ENCODE measurements around the gene DLGAP4.

DLGAP4 gene

GRCh38 chr20:36547186-36548005, 241.3 kb downstream of the DLGAP4 start:
- no peaks in the 10 kb centered on the region for H3K27me3 ChIP-seq
- H3K36me3 ChIP-seq = peaks cover 48 to 58% (median 51%) of the 10 kb centered on the region in 3 donors
- peak overlapping the region in 1 of 2 donors; percentile 85 for H3K4me3 ChIP-seq
- no peaks in the 10 kb centered on the region for H3K9me3 ChIP-seq
- intact Hi-C loops (cut with DNase I; ENCODE audit: low total_unique reads) = no loop called here
- peaks cover 0 to 80% (median 59%) of the 10 kb centered on the region in 4 donors for H3K4me1 ChIP-seq
- peak in 1 of 2 donors; percentile 68 for DNase-seq
- H3K27ac ChIP-seq = peak overlapping the region; percentile 97 to 99
- no peak for TF ChIP-seq CTCF (IDR thresholded peaks at IDR 0.05)

GRCh38 chr20:36548006-36548315, 241.8 kb downstream of the DLGAP4 start:
- H3K27ac ChIP-seq = peak overlapping the region; percentile 97 to 99
- H3K4me3 ChIP-seq = peak overlapping the region in 1 of 2 donors; percentile 85
- H3K36me3 ChIP-seq = peaks cover 48 to 54% (median 48%) of the 10 kb centered on the region in 3 donors
- intact Hi-C loops (cut with DNase I; ENCODE audit: low total_unique reads) = no loop called here
- H3K9me3 ChIP-seq = no peaks in the 10 kb centered on the region
- TF ChIP-seq CTCF (IDR thresholded peaks at IDR 0.05) = peak; percentile 9 to 17
- H3K4me1 ChIP-seq = peaks cover 0 to 80% (median 57%) of the 10 kb centered on the region in 4 donors
- H3K27me3 ChIP-seq = no peaks in the 10 kb centered on the region
- DNase-seq = peak in 1 of 2 donors; percentile 70

- intact Hi-C loops (cut with DNase I; ENCODE audit: low total_unique reads) = no loop called here
- H3K4me3 ChIP-seq = no peak overlapping the region
- peak in 1 of 2 donors; percentile 72 for DNase-seq
- peaks cover 0 to 73% (median 52%) of the 10 kb centered on the region in 4 donors for H3K4me1 ChIP-seq
- no peak for TF ChIP-seq CTCF (IDR thresholded peaks at IDR 0.05)
- peaks cover 48 to 54% (median 48%) of the 10 kb centered on the region in 3 donors for H3K36me3 ChIP-seq
- no peaks in the 10 kb centered on the region for H3K9me3 ChIP-seq
- no peaks in the 10 kb centered on the region for H3K27me3 ChIP-seq
- H3K27ac ChIP-seq = peak overlapping the region; percentile 34 to 99
These were observed 242.8 kb downstream of the DLGAP4 start for GRCh38 chr20:36548704-36549627.

- intact Hi-C loops (cut with DNase I; ENCODE audit: low total_unique reads) = no loop called here
- Histone ChIP-seq H3K36me3 (peaks cover 45 to 52% (median 47%) of the 10 kb centered on the region in 3 donors), H3K27me3 (no peaks in the 10 kb centered on the region), H3K9me3 (no peaks in the 10 kb centered on the region), H3K4me3 (no peak overlapping the region), H3K4me1 (peaks cover 0 to 66% (median 48%) of the 10 kb centered on the region in 4 donors), H3K27ac (peak overlapping the region; percentile 34 to 99)
- TF ChIP-seq CTCF (IDR thresholded peaks at IDR 0.05) = no peak
- DNase-seq = no peak
These were observed 243.4 kb downstream of the DLGAP4 start for GRCh38 chr20:36549628-36549941.

- peak in 1 of 2 donors; percentile 74 for DNase-seq
- intact Hi-C loops (cut with DNase I; ENCODE audit: low total_unique reads) = loop anchor here (10.0 kb wide), 1 partner anchor 55 kb away; the partner anchor contains the start of gene RAB5IF
- H3K4me1 ChIP-seq = peaks cover 0 to 61% (median 42%) of the 10 kb centered on the region in 4 donors
- H3K27me3 ChIP-seq = no peaks in the 10 kb centered on the region
- H3K36me3 ChIP-seq = peaks cover 39 to 46% (median 41%) of the 10 kb centered on the region in 3 donors
- no peak overlapping the region for H3K4me3 ChIP-seq
- H3K27ac ChIP-seq = peak overlapping the region; percentile 34 to 99
- H3K9me3 ChIP-seq = no peaks in the 10 kb centered on the region
- TF ChIP-seq CTCF (IDR thresholded peaks at IDR 0.05) = no peak
These were observed 244.0 kb downstream of the DLGAP4 start for GRCh38 chr20:36549942-36550789.

Data from tibial artery (tissue), 4 donors.